GM18867 (cell line): ENCODE results near the gene GMPS.
A peak's percentile ranks its signal among the peaks of the same experiment; 100 is the strongest.
"Not testable (repeated sequence)": the region's sequence is repeated elsewhere in the genome, so short reads cannot be mapped to it uniquely, and the experiment has no call there.

Experiments
- ATAC-seq: cut with Tn5 transposase; IDR thresholded peaks from one replicate; pipeline ENCODE4 v1.9.1; 2021; ENCODE audit warnings: mild to moderate bottlenecking, moderate library complexity; ENCODE audit not compliant: unreplicated experiment

Gene GMPS

DNA sequence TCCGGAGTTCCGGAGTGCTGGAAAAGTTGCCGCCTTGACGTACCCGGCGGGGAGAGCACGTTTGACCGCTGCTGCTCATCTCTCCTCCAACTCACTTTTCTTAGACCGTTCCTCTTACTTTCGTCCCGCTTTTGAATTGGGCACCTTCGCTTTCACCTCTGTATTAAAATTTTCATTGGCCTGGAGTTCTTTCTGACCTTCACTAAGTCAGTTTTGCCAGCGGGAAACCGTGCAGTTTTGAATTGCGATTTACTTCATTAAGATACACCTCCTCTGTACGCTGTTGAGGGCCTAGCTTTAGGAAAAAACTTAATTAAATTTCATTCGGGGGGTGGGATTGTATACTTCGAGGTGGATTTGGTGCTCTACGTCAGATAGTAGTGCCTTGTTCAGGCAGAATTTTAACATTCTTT is 1.3 kb downstream of the GMPS start:
- ATAC-seq = peak; percentile 3

- ATAC-seq = no peak
Observed at GRCh38 chr3:155872904-155873646, 2.6 kb downstream of the GMPS start.

- ATAC-seq = no peak
Observed at GRCh38 chr3:155876037-155876436, 5.6 kb downstream of the GMPS start.

DNA sequence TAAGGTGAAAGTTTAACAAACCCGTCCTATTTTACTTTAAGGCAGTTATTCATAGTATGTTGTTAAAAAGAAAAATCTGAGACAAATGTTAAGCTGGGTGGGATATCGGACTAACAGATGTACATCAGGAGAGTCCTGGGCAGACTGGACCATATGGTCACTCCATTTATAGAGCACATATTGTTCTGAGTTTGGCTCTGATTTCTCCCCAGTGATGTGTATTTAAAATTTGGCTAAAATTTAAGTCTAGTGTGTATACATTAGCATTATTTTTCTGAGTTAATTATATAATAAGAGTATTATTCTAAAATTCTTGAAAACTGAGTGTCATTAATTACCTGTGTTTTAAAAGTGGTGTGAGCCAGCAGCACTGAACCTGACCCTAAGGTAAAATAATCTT is 6.1 kb downstream of the GMPS start:
- no peak for ATAC-seq

GRCh38 chr3:155880286-155880685 is 9.8 kb downstream of the GMPS start:
- ATAC-seq = peak; percentile 57

DNA sequence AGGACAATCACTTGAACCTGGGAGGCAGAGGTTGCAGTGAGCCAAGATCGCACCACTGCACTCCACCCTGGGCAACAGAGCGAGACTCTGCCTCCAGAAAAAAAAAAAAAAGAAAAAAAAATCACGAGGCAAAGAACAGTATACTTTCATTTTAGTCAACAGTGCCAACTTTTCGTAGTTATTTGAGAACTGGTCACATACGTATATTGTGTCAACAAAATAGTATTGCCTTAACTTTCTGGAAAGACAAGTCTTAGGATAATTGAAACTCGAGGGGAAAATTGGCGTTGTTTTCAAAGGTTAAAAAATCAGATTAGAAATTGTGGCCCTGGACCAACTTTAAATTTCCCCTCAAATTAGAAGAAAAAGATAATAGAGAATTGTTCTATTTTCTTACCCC is 13.8 kb downstream of the GMPS start:
- ATAC-seq = no peak

- ATAC-seq = no peak
Observed at GRCh38 chr3:155885292-155885691, 14.8 kb downstream of the GMPS start.

DNA sequence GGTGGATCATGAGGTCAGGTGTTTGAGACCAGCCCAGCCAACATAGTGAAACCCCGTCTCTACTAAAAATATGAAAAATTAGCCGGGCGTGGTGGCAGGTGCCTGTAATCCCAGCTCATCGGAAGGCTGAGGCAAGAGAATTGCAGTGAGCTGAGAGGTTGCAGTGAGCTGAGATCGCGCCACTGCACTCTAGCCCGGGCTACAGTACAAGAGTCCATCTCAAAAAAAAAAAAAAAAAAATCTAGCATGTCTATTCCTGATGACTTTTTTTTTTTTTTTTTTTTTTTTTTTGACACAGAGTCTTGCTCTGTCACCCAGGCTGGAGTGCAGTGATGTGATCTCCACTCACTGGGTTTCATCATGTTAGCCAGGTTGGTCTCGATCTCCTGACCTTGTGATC is 15.9 kb downstream of the GMPS start:
- not testable (repeated sequence) for ATAC-seq

GRCh38 chr3:155886915-155887314 is 16.5 kb downstream of the GMPS start:
- no peak for ATAC-seq

DNA sequence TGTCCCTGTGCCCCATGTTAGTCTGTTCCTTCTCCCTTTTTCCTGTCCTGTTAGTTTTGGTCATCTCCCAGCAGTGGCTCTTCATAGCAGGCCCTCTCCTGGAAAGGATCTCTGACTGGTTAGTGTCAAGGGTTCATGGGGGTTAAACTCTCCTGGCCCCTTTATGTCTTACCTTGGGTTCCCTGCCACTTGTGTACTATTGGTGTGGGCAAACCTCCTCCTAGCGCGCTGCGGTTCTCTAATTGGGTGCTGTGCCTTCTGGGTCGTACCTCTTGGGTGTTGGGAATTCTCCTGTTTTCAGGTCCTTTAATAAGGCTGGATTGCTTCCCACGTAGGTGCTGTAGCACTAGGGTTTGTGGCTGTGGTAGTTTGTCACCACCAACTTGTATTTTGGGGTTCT is 18.8 kb downstream of the GMPS start:
- no peak for ATAC-seq

GRCh38 chr3:155889952-155890351 is 19.5 kb downstream of the GMPS start:
- ATAC-seq = no peak

- peak; percentile 62 for ATAC-seq
Observed at GRCh38 chr3:155890671-155891190, 20.3 kb downstream of the GMPS start.

DNA sequence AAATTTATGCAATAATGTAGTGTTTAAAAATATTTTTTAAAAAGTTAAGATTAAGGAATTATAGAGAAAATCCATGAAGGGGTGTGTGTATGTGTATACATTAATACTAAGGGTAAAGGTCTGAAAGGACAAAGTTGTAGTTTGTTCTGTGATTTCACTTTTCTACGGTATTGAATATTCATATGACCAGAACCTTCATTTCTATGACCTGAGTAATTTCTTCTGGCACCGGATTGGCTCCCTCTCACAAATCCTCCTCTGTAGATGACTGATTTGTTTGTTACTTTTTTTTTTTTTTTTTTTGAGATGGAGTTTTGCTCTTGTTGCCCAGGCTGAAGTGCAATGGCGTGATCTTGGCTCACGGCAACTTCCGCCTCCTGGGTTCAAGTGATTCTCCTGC is 20.9 kb downstream of the GMPS start:
- ATAC-seq = no peak

- no peak for ATAC-seq
Observed at GRCh38 chr3:155895379-155895900, 25.0 kb downstream of the GMPS start.

DNA sequence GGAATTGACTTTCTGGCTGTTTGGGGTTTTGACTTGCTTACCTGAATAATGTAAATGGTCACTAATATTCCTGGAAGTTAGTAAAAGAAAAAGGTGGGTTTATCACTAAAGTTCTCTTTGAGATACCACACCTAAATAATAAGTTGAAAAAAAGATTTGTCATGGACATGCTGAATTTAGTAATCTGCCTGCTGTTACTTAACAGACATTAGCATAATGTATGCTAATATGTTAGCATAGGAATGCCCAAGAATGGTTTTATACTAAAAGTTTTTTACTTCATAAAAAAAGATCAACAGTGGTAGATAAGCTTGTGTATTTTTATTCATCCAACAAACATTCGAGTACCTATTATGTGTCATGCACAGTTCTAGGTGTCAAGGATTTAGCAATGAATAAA is 36.5 kb downstream of the GMPS start:
- no peak for ATAC-seq

- no peak for ATAC-seq
Observed at GRCh38 chr3:155908086-155908485, 37.6 kb downstream of the GMPS start.

GRCh38 chr3:155908605-155909004 is 38.2 kb downstream of the GMPS start:
- ATAC-seq = no peak

DNA sequence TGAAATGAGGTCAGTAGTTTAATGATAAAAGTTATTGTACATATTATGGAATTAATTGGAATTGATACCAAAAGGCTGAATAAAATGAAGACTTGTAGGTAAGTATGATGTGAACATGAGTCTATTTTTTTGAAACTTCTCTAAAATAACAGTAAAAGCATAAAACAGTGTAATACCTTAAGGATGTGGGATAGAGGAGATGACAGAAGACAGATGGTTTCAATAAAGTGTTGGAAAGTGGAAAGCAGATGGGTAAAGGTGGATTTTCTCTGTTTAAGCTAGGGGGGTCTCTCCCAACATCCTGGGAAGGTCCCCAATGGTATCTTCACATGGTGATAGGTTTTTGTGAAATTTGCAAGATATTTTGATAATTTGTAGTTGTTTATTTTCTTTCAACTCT is 41.6 kb downstream of the GMPS start:
- no peak for ATAC-seq

- no peak for ATAC-seq
Observed at GRCh38 chr3:155912579-155913190, 42.2 kb downstream of the GMPS start.

DNA sequence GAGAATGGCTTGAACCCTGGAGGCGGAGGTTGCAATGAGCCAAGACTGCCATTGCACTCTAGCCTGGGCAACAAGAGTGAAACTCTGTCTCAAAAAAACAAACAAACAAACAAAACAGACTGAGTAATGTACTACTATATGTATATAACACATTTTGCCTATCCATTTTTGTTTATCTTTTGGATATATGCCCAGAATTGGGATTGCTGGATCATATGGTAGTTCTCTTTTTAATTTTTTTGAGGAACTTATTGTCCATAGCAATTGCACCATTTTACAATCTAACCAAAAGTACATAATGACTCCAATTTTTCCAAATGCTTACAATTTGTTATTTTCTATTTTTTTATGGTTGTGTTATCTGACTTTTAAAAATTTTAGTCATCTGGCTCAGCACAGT is 47.3 kb downstream of the GMPS start:
- no peak for ATAC-seq

- ATAC-seq = no peak
Observed at GRCh38 chr3:155919728-155920127, 49.3 kb downstream of the GMPS start.

GRCh38 chr3:155921486-155921885 is 51.0 kb downstream of the GMPS start:
- no peak for ATAC-seq
